CD4-positive, alpha-beta T cell treated with Interleukin-12 subunit alpha and Interleukin-12 subunit beta, for 1 hour (primary cell): ENCODE data around the gene HAUS1.
"Not testable (repeated sequence)": the region's sequence is repeated elsewhere in the genome, so short reads cannot be mapped to it uniquely, and the experiment has no call there.

ENCODE experiments used
- DNase-seq: peaks from one replicate; pipeline ENCODE4 v3.0.0-alpha.2; 2020

HAUS1 gene

DNA sequence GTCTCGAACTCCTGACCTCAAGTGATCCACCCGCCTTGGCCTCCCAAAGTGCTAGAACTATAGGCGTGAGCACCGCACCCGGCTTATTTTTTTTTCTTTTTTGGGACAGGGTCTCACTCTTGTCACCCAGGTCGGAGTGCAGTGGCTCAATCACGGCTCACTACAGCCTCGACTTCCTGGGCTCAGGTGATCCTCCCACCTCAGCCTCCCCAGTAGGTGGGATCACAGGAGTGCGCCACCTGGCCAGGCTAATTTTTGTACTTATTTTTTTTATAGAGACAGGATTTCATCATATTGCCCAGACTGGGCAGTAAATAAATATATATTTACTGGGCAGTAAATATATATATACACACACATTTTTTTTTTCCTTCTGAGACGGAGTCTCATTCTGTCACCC, 8.7 kb upstream of the HAUS1 start:
- no peak for DNase-seq

DNA sequence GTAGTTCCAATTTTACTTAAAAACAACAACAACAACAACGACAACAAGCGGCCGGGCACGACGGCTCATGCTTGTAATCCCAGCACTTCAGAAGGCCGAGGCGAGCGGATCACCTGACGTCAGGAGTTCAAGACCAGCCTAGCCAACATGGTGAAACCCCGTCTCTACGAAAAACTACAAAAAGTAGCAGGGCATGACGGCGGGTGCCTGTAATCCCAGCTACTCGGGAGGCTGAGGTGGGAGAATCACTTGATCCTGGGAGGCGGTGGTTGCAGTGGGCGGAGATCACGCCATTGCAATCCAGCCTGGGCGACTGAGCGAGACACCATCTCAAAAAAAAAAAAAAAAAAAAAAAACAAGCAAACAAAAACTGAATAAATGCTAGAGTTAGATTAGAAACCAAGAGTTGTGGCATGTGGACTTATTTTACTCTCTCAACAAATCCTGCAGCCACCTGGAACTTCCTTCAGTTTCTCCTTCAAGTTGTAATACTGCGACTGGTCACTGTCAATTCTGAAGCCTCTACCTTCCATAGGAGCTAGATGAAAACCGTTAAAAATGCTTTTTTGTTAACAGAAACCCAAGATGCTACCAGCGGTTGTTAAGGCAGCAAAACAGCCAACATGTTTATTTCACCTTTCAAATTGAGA, 7.4 kb upstream of the HAUS1 start:
- no peak for DNase-seq

DNA sequence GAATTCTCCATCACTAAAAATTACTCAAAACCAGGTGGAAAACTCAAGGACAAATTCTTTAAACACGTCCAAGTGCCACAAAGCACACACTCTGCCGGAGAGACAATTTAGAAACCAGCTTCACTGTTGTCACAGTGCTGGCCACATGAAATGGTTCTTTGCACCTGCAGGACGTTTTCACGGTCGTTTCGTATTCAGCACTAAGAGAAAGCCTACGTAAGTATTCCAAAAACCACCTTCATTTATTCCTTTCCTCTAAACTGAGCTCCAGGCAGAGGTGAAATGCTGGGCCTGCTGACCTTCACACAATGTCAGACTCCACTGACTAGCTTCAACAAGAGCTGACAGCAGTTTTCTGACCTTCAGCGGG, 6.8 kb upstream of the HAUS1 start:
- DNase-seq, result peak; percentile 32

DNA sequence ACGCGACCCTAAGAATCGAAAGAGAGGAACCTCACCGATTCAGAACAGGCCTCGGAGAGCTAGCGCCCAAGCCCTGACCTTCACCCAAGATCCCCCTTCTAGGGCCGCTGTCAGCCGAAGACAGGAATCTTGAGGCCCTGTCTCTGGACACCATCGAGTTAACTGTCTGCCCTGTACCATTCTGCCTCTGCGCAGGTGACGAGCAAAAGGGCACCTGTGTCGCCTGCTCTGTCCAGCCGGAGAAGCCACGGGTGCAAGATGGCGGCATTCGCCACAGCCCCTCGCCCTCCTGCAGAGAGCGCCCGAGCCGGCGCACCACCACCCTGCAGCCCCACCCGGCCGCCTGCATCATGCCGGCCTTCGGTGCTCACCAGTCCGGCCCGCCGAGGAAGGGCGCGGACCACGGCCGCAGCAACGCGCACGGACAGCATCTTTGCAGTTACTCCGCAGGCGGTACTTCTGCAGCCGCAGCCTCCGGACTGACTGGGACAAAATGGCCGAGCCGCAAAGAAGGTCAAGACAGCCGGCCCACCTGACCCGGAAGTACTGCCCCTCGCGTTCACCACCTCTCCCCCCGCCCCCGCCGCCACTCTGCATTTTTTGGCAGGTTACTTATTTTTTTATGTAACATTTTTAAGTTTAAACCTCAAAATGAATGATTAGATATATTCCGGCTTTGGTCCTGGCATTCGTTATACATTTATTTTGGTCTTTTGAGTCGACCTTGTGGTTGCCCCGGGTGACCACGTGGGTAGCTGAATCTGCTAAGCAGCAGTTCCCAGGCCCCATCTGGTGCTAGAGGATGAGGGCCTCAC, 6.2 kb upstream of the HAUS1 start, which contains the start of gene ATP5F1A:
ATP5F1A (minus strand) TSS at position 496 of the 815 bp plus-strand sequence; CDS start at position 431, 65 bp downstream.
- peak; percentile 84 for DNase-seq

DNA sequence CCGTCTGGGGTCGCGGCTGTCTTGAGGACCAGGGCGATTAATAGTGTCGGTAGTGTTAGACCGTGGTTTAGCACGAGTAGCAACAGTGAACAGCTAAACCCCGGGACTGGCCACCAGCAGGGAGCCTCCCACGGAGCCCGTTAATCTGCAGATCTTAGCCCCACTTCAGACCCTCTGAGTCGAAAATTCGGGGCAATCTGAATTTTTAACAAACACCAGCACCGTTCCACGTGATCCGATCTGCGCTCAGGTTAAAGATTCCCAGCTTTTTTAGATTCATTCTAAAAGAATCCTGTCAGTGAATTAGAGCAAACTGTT, 5.6 kb upstream of the HAUS1 start:
- no peak for DNase-seq

DNA sequence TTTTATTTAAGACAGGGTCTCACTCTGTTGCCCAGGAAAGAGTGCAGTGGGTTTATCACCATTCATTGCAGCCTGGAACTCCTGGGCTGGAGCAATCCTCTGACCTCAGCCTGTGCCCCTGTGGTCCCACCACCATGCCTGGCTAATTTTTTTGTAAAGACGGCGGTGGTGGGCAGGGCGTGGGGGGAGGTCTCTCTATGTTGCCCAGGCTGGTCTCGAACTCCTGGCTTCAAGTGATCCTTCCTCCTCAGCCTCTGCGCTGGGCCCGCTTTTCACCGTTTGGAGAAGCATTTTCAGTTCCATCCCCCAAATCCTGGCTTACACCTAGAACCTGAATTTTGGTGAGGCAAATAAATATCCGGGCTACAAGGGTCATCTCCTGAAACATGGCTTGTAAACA, 4.7 kb upstream of the HAUS1 start:
- DNase-seq, result no peak

DNA sequence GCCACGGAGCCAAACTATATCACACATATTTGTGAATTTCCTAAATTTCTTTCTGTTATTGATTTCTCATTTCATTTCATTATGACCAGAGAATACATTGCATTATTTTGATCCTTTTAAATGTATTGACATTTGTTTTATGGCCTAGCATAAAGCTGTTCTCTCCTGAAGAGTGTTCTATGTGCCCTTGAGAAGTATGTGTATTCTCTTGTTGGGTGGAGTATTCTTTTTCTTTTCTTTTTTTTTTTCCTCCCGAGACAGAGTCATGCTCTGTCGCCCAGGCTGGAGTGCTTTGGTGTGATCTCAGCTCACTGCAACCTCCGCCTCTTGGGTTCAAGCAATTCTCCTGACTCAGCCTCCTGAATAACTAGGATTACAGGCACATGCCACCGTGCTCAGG, 5.2 kb downstream of the HAUS1 start:
- no peak for DNase-seq

DNA sequence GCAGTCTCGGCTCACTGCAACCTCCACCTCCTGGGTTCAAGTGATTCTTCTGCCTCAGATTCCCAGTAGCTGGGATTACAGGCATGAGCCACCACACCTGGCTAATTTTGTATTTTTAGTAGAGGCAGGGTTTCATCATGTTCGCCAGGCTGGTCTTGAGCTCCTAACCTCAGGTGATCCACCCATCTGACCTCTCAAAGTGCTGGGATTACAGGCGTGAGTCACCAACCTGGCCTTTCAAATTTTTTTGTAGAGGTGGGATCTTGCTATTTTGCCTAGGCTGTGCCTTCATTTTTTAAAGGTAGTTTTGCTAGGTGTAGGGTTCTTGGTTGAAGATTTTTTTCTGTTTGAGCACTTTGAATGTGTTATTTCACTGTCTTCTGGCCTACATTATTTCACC, 6.2 kb downstream of the HAUS1 start:
- no peak for DNase-seq

DNA sequence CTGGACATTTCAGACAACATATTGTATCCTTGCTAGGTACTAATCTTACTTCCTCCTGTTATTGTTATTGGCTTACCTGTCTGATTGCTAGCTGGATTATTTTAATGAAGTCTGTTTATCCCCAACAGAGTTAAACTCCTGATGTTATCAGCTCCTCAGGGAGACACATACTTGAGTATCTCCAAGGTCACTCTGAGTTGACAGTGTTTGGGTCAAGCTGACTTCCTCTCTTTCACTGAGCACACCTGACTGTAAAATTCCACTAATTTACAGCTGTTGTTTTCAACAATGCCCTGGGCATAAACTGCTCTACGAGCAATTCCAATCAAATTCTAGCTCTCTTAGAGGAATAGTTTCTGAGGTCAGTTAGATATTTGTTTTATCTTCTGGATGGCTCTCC, 9.6 kb downstream of the HAUS1 start:
- DNase-seq, result no peak

DNA sequence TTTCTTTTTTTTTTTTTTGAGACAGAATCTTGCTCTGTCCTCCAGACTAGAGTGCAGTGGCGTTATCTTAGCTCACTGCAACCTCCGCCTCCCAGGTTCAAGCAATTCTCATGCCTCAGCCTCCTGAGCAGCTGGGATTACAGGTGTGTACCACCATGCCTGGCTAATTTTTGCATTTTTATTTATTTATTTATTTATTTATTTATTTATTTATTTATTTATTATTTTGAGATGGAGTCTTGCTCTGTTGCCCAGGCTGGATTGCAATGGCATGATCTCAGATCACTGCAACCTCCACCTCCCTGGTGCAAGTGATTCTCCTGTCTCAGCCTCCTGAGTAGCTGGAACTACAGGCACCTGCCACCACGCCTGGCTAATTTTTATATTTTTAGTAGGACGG, 22.4 kb downstream of the HAUS1 start:
- DNase-seq, result not testable (repeated sequence)

DNA sequence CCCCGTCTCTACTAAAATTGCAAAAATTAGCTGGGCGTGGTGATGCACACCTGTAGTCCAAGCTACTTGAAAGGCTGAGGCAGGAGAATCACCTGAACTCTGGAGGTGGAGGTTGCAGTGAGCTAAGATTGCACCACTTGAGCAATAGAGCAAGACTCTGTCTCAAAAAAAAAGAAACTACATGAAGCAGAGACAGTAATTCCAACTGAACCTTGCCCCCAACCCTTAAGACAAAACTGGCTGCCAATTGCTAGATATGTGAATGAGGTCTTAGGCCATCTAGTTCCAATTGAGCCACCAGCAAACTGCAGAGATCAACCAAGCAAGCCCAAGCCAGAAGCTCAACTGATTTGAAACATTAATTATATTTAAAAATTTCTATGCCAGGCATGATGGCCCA, 25.9 kb downstream of the HAUS1 start:
- no peak for DNase-seq

DNA sequence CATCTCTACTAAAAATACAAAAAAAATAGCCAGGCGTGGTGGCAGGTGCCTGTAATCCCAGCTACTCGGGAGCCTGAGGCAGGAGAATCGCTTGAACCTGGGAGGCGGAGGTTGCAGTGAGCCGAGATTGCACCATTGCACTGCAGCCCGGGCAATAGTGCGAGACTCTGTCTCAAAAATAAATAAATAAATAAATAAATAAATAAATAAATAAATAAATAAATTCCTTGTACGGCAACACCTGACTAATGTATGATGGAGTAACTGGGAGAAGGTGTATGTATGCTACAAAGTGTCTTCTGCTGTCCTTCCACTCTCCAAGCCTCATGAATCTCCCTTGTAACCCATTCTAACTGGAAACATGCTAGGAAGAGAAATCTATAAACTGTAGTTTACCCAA, 26.4 kb downstream of the HAUS1 start:
- not testable (repeated sequence) for DNase-seq

DNA sequence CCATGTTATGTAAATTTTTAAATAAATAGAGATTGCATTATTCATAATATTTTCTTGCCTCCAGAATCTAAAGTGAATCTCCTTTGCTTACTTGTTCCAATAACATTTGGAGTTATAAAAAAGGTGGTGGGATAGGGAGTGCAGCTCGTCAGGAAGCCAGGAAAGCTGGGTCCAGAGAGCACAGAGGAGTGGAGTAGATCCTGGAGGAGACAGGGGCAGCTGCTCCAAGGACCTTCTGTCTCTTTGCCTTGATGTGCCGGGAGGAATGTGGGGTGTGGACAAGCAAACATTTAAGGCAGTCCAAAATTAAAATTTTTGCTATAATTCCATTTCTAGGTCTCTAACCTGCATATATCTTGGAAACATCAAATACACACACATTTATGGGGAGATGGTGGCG, 29.3 kb downstream of the HAUS1 start:
- no peak for DNase-seq

DNA sequence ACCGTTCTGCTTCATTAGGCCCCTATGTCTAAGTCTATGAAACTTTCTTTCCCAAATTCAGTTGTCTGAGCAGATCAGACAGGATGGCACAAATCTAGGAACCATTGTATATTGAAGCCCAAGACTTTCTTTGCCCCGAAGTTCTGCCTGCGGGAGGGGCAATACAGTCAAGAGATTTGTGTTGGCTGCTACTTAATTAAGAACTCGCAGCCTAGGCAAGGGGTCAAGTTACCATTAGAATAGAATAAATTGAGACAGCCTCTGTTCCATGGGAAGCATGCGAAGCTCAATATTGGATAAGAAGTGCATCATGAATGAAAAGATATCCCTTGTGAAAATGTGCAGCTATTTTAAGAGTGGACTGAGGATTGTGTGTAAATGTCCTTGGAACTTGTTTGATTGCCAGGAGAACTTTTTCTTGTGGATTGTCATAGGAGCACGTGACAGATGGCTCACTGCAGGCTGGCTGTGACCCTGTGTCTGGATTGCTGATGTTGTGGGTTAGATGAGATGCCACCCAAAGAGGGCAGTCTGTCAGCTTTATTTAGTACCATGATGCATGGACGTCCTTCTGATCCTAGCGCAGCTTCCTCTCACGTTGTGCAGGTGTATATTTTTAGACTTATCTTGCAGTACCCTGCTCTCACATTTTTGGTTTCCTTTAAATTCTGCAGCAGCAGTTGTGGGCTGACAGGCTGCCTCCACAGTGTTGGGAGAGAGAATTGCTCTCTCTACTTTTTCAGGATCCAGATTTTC, 30.9 kb downstream of the HAUS1 start:
- DNase-seq, result no peak

DNA sequence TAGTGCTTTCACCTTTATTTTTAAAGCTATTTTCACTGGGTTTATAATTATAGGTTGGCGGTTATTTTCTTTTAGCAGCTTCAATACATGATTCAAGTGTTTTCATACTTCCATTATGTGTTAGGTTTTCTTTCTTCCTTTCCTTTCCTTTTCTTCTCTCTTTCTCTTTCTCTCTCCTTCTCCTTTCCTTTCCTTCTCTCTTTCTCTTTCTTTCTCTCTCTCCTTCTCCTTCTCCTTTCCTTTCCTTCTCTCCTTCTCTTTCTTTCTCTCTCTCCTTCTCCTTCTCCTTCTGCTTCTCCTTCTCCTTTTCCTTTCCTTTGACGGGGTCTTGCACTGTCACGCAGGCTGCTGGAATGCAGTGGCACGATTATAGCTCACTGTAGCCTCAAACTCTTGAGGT, 36.0 kb downstream of the HAUS1 start:
- DNase-seq, result no peak

DNA sequence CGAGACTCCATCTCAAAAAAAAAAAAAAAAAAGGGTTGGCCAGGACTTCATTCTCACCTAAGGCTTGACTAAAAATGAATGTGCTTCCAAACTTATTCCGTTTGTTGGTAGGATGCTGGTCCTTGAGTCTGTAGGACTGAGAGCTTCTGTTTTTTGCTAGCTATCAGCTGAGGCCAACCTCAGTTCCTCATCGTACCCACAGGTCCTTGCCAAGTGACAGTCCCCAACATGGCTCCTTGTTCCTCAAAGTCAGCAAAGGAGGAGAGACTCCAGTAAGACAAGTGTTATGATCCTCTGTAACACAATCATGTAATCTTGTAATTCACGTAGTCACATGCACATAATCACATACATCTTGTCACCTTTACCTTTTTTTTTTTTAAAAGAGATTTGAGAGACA, 37.0 kb downstream of the HAUS1 start:
- no peak for DNase-seq

DNA sequence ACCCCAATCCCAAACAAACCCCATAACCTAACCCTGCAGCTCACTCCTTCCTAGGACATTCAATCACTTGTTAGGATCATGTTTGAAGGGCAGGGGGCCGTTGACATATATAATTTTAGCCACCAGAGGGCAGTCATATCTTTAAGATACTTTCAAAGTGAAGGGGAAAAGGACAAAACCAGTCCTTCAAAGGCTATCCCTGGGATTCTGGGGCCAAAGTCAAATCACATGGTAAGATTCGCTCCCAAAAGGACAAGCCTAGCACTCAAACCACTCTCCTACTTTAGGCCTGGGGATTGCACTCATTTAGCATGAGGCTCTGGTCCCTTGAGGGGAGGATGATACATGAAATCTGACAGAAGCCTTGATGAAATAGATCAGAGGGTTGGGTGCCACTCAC, 44.6 kb downstream of the HAUS1 start:
- peak; percentile 71 for DNase-seq

DNA sequence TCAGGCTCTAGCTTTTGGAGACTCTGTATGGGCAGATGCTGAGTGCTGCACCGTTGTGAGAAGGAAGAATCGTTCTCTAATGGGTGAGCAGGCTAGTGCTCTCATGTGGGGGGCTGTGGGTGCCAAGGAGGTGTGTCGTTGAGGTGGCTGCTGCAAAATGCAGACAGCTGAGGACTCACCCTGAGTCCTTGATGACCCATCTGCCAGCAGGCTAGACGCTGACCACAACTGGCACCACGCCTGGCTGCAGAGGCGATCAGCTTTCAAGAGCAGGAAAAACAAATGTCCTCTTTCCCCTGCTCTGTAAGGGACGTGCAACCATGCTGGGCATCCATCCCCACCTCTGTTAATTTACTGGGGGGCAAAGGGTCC, 48.2 kb downstream of the HAUS1 start:
- no peak for DNase-seq

DNA sequence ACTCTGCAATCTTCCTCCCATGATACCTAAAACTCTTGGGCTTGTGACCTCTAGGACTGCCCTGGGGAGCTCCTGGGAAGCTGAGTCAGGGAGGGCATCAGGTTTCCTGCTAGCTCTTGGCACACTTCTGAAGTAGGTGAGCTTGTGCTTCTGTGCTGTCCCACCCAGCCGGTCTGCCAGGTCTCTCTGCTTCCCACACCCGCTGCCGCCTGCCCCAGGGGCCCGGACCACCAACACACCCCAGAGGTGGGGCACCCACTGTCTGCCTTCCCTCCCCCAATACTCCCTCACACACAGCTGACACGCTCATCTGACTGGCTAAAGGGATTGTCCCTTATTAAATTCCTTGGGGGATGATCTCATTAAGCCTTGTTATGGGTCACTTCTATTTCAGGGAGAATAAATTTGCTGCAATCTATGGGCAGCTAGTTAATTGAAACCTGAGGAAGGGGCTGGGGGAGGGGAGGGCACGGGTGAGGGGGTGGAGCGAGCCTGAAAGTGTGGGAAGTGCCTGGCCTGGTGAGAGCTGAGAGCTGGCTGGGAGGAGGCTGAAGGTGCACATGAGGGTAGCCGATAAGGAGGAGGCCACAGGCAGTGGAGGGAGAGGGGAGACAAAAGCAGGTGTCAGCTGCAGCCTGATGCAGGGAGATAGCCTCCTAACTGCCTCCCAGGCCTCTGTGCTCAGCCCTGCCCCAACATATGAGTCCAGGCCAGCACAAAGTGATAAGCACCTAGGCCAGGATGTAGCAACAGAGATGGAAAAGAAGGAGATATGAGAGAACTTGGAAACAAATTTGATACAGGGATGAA, 48.8 kb downstream of the HAUS1 start:
- no peak for DNase-seq

DNA sequence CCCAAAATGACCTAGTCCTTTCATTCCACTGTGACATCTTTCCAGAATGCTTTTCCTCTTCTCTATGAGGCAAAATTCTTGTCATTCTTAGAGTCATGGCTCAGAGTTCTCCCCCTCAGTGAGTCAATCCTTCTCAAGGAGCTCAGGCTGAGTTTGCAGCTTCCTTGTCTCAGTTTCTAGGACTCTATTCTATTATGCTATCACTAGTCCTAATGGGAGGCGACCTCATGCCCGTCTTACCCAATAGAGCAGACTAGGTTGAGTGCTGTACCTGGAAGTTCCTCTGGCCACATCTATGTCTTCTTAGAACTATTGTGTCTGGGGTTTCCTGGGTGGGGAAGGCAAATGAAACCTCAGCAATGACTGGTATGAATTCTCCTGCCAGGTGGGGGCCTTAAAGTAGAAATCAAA, 51.5 kb downstream of the HAUS1 start:
- DNase-seq, result peak; percentile 72

DNA sequence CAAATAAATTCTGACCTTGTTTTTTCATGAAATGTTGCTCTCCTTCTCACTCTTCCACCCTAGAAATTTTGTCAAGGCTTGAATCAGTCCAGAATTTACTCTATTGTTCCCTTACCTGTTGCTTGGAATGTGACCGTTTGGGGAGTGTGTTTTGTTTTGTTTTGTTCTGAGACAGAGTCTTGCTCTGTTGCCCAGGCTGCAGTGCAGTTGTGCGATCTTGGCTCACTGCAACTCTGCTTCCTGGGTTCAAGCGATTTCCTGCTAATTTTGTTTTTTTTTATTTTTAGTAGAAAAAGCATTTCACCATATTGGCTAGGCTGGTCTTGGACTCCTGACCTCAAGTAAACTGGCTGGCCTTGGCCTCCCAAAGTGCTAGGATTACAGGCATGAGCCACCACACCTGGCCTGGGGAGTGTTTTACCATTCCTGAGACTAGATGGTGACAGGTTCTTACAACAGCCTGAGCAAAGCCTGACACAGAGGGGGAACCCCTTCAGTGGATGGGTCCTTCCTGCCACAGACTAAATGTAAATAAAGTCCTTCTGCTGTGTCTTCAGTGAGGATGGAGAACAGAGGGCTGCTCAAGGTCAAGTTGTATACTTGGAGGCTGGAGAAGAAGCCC, 52.0 kb downstream of the HAUS1 start:
- DNase-seq, result peak; percentile 31

DNA sequence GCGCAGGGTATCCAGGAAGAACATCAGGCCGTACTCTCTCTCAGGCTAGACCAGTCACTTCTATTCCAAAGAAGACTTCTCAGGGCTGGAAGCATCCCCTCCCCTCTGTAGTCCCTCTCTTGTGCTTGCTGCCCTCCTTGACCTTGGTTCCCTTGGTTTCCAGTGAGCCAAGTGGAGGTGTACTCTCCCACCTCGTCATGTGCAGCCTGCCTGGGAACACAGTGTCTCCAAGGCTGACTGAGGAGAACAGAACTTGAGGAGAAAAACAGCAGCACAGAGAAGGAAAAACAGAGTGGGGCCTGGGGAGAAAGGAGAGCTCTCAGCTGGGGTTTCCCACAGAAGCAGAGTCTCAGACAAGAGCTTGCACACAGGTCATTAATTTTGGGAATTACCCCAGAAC, 52.7 kb downstream of the HAUS1 start:
- no peak for DNase-seq

DNA sequence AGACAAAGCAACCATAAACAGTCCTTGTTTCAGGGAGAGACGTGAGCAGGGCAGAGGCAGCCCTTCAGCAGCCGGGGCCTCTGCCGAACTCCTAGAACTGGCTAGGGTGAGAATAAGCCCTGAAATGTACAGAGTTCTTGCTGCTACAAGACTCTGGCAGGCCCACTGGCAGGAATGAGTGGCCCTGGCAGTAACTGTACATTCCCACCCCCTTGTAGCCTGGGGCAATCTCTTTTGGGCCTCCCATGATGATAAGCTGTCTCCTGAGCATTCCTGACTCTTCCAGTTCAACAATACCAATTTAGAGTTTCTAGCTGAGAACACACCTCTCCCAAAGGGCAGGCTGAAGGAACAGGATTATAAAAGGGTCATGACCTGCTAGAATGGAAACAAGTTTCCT, 54.3 kb downstream of the HAUS1 start:
- no peak for DNase-seq
